ENCODE results near the gene IGF2R.

GRCh38 chr6:160137989-160138835 is 169.3 kb downstream of the IGF2R start:
- peak; percentile 64 to 92 (median 80) for TF ChIP-seq CTCF (IDR thresholded peaks at IDR 0.05)
- no peak for TF ChIP-seq POLR2A (IDR thresholded peaks at IDR 0.05)
- TF ChIP-seq POLR2AphosphoS5 (IDR thresholded peaks at IDR 0.05) = peak; percentile 87
